Stimulated activated CD8-positive, alpha-beta memory T cell treated with anti-CD3 and anti-CD28 coated beads, Interleukin-15, amount 100 ng/mL, for 24 hours (primary cell): ENCODE results near the gene OTOG.
"Not testable (repeated sequence)": the region's sequence is repeated elsewhere in the genome, so short reads cannot be mapped to it uniquely, and the experiment has no call there.

Experiments used
- DNase-seq: peaks from one replicate; pipeline ENCODE4 v3.0.0-alpha.2; 2020; ENCODE audit warnings: low read depth

OTOG gene

GRCh38 chr11:17604201-17604914 lies 57.3 kb downstream of the OTOG start:
- no peak for DNase-seq

GRCh38 chr11:17604915-17605233 lies 57.8 kb downstream of the OTOG start:
- no peak for DNase-seq

- no peak for DNase-seq
These were observed 58.6 kb downstream of the OTOG start for GRCh38 chr11:17605651-17606122.

- no peak for DNase-seq
These were observed 59.4 kb downstream of the OTOG start for GRCh38 chr11:17606233-17607082.

GRCh38 chr11:17607083-17607429 lies 60.0 kb downstream of the OTOG start:
- no peak for DNase-seq

- DNase-seq: no peak
These were observed 60.8 kb downstream of the OTOG start for GRCh38 chr11:17607591-17608570.

GRCh38 chr11:17608821-17609220 lies 61.8 kb downstream of the OTOG start:
- no peak for DNase-seq

GRCh38 chr11:17609291-17610084 lies 62.4 kb downstream of the OTOG start:
- no peak for DNase-seq

GRCh38 chr11:17610085-17610894 lies 63.2 kb downstream of the OTOG start:
- DNase-seq: no peak

GRCh38 chr11:17611049-17611448 lies 64.0 kb downstream of the OTOG start:
- no peak for DNase-seq

- no peak for DNase-seq
These were observed 64.6 kb downstream of the OTOG start for GRCh38 chr11:17611503-17612220.

- no peak for DNase-seq
These were observed 65.4 kb downstream of the OTOG start for GRCh38 chr11:17612221-17613188.

- no peak for DNase-seq
These were observed 66.4 kb downstream of the OTOG start for GRCh38 chr11:17613428-17613962.

- DNase-seq: no peak
These were observed 66.9 kb downstream of the OTOG start for GRCh38 chr11:17613983-17614382.

- not testable (repeated sequence) for DNase-seq
These were observed 75.7 kb downstream of the OTOG start for GRCh38 chr11:17622711-17623110.

- no peak for DNase-seq
These were observed 82.1 kb downstream of the OTOG start for GRCh38 chr11:17629113-17629512.

GRCh38 chr11:17630936-17631335 lies 83.9 kb downstream of the OTOG start:
- no peak for DNase-seq

- no peak for DNase-seq
These were observed 84.8 kb downstream of the OTOG start for GRCh38 chr11:17631702-17632365.
